Skeletal muscle cell (primary cell): ENCODE measurements around the gene TACR1.
"Not testable (repeated sequence)": the region's sequence is repeated elsewhere in the genome, so short reads cannot be mapped to it uniquely, and the experiment has no call there.

ENCODE experiments used
- DNase-seq: peaks from one replicate; pipeline ENCODE4 v3.0.0-alpha.2; 2010; ENCODE audit warnings: low read depth
- H3K4me3 ChIP-seq: 2 replicates; pipeline ENCODE4 v1.5.1; 2011; ENCODE audit warnings: low read depth, mild to moderate bottlenecking, control low read depth, low read length, moderate library complexity

The TACR1 gene

GRCh38 chr2:75199428-75200011 lies at the start of gene TACR1:
Gene TACR1 (minus strand): TSS chr2:75199520. CDS start chr2:75198934, 586 bp downstream.
- peak; percentile 25 for DNase-seq
- peak within 1 kb of the TSS; percentile 50 for H3K4me3 ChIP-seq

- not testable (repeated sequence) for H3K4me3 ChIP-seq, DNase-seq
Measured at GRCh38 chr2:75248581-75248980, 49.3 kb upstream of the TACR1 start.

- H3K4me3 ChIP-seq = no peak overlapping the region
- no peak for DNase-seq
Measured at GRCh38 chr2:75246441-75247167, 47.3 kb upstream of the TACR1 start.

GRCh38 chr2:75243219-75243618 lies 43.9 kb upstream of the TACR1 start:
- DNase-seq = no peak
- H3K4me3 ChIP-seq = no peak overlapping the region

- DNase-seq = no peak
- H3K4me3 ChIP-seq = no peak overlapping the region
Measured at GRCh38 chr2:75241696-75242095, 42.4 kb upstream of the TACR1 start.

GRCh38 chr2:75238670-75239330 lies 39.5 kb upstream of the TACR1 start:
- H3K4me3 ChIP-seq = no peak overlapping the region
- peak; percentile 60 for DNase-seq

- no peak overlapping the region for H3K4me3 ChIP-seq
- no peak for DNase-seq
Measured at GRCh38 chr2:75237296-75237695, 38.0 kb upstream of the TACR1 start.

GRCh38 chr2:75233965-75234364 lies 34.6 kb upstream of the TACR1 start:
- no peak overlapping the region for H3K4me3 ChIP-seq
- no peak for DNase-seq

- no peak overlapping the region for H3K4me3 ChIP-seq
- no peak for DNase-seq
Measured at GRCh38 chr2:75226617-75227016, 27.3 kb upstream of the TACR1 start.

- DNase-seq = no peak
- H3K4me3 ChIP-seq = no peak overlapping the region
Measured at GRCh38 chr2:75226099-75226498, 26.8 kb upstream of the TACR1 start.

GRCh38 chr2:75224636-75225094 lies 25.3 kb upstream of the TACR1 start:
- DNase-seq = no peak
- H3K4me3 ChIP-seq = no peak overlapping the region

GRCh38 chr2:75222527-75222926 lies 23.2 kb upstream of the TACR1 start:
- no peak for DNase-seq
- H3K4me3 ChIP-seq = no peak overlapping the region

- DNase-seq = peak; percentile 56
- H3K4me3 ChIP-seq = no peak overlapping the region
Measured at GRCh38 chr2:75221862-75222261, 22.5 kb upstream of the TACR1 start.

GRCh38 chr2:75219213-75219612 lies 19.9 kb upstream of the TACR1 start:
- not testable (repeated sequence) for H3K4me3 ChIP-seq, DNase-seq

GRCh38 chr2:75211266-75211770 lies 12.0 kb upstream of the TACR1 start:
- no peak overlapping the region for H3K4me3 ChIP-seq
- no peak for DNase-seq

- DNase-seq = no peak
- no peak overlapping the region for H3K4me3 ChIP-seq
Measured at GRCh38 chr2:75210409-75210808, 11.1 kb upstream of the TACR1 start.

- H3K4me3 ChIP-seq = no peak overlapping the region
- DNase-seq = no peak
Measured at GRCh38 chr2:75208738-75209137, 9.4 kb upstream of the TACR1 start.

- H3K4me3 ChIP-seq = no peak overlapping the region
- no peak for DNase-seq
Measured at GRCh38 chr2:75204833-75205232, 5.5 kb upstream of the TACR1 start.

GRCh38 chr2:75202359-75202758 lies 3.0 kb upstream of the TACR1 start:
- no peak overlapping the region for H3K4me3 ChIP-seq
- DNase-seq = no peak
